ENCODE data around the gene PVALB. TPM values are rescaled to one million over a fixed set of nuclear protein-coding genes. Genes with fewer than 3 reads are reported as not detected.

The PVALB gene
- total RNA-seq = not detected

- H3K27ac Mint-ChIP-seq = no peak within 1 kb of the TSS
- peak; percentile 16 to 60 for ATAC-seq
These were observed at the start of gene PVALB for GRCh38 chr22:36816636-36817524. Gene PVALB (minus strand): TSS chr22:36817035. CDS start chr22:36817005, 30 bp downstream.

DNA sequence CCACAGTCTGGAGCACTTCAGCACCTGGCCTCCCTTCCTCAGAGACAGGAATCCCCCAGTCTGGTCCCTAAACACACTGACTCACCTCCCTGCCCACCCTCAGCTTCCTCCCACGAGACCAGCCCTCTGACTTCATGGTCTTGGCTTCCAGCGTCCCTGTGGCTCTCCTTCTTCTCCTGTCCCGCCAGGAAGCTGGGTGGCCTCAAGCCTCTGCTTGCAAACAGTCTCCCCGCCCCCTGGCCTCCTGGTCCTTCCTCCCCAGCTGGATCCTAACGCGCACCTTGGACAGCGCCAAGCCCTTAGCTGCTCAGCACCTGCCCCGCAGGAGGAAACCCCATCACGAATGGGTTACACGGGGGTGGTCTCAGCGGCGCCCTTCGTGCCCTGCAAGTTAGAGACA, 48.5 kb upstream of the PVALB start:
- no peaks in the 10 kb centered on the region for H3K36me3 Mint-ChIP-seq
- peaks cover 0 to 5% of the 10 kb centered on the region in 2 donors for H3K9me3 Mint-ChIP-seq
- DNase-seq (ENCODE audit: low spot score in 2 of 2) = no peak
- peak overlapping the region; percentile 51 to 70 for H3K27ac Mint-ChIP-seq
- no peak for ATAC-seq

More at GRCh38 chr22:36816636-36817524, at the start of gene PVALB:
- Mint-ChIP-seq H3K9me3 (no peaks in the 10 kb centered on the region), H3K36me3 (peaks cover 0 to 6% of the 10 kb centered on the region in 2 donors)
- DNase-seq (ENCODE audit: low spot score in 2 of 2) = no peak

DNA sequence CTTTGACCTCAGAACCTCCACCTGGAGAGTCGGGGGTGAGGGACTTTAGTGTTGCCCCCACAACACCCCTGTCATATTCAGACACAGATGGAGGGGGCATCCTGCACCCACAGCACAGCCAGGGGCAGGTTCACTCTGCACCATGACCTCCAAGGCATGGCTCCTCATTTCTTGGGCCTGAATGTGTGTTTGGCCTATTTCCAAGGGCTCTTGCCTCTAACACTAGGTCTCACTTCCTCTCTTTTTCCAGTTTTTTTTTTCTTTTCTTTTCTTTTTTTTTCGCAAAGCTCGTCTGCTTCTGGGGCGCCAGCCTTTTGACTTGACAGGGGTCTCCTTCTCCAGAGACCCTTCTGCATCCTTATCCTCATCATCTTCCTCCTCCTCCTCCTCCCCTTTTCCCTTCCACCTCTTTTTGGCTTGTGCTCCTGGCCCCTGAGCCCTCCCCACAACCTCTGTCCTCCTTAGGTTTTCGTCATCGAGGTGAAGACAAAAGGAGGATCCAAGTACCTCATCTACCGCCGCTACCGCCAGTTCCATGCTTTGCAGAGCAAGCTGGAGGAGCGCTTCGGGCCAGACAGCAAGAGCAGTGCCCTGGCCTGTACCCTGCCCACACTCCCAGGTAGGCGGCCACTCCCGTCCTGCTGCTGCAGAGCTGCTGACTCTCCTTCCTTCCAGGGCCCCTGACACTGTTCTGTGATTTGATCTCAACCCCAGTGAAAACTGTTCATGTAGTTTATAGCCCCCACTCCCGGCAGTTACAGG, 47.8 kb upstream of the PVALB start:
- Mint-ChIP-seq H3K27ac (peak overlapping the region in 1 of 2 donors; percentile 70), H3K9me3 (peaks cover 0 to 5% of the 10 kb centered on the region in 2 donors), H3K36me3 (no peaks in the 10 kb centered on the region)
- ATAC-seq (no peak), DNase-seq (ENCODE audit: low spot score in 2 of 2) (no peak)

DNA sequence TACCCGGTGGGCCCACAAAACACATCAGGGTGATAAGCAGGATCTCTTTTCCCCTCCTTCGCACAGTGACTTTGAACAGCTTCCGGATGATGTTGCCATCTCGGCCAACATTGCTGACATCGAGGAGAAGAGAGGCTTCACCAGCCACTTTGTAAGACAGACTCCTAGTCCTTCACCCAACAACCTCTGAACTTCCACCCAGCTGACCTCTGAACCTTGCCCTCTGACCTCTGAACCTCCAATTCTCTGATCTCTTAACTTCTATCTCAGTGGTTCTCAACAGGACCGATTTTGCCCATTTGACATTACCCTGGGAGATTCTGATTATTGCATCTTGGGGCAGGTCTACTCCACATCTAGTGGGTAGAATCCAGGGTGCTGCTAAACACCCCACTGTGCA, 47.1 kb upstream of the PVALB start:
- DNase-seq (ENCODE audit: low spot score in 2 of 2) (no peak), ATAC-seq (no peak)
- Mint-ChIP-seq H3K9me3 (peaks cover 0 to 5% of the 10 kb centered on the region in 2 donors), H3K36me3 (no peaks in the 10 kb centered on the region), H3K27ac (no peak overlapping the region)

- Mint-ChIP-seq H3K36me3 (no peaks in the 10 kb centered on the region), H3K27ac (no peak overlapping the region), H3K9me3 (peaks cover 0 to 5% of the 10 kb centered on the region in 2 donors)
- ATAC-seq = no peak
- DNase-seq (ENCODE audit: low spot score in 2 of 2) = no peak
These were observed 46.4 kb upstream of the PVALB start for GRCh38 chr22:36863281-36863680.

DNA sequence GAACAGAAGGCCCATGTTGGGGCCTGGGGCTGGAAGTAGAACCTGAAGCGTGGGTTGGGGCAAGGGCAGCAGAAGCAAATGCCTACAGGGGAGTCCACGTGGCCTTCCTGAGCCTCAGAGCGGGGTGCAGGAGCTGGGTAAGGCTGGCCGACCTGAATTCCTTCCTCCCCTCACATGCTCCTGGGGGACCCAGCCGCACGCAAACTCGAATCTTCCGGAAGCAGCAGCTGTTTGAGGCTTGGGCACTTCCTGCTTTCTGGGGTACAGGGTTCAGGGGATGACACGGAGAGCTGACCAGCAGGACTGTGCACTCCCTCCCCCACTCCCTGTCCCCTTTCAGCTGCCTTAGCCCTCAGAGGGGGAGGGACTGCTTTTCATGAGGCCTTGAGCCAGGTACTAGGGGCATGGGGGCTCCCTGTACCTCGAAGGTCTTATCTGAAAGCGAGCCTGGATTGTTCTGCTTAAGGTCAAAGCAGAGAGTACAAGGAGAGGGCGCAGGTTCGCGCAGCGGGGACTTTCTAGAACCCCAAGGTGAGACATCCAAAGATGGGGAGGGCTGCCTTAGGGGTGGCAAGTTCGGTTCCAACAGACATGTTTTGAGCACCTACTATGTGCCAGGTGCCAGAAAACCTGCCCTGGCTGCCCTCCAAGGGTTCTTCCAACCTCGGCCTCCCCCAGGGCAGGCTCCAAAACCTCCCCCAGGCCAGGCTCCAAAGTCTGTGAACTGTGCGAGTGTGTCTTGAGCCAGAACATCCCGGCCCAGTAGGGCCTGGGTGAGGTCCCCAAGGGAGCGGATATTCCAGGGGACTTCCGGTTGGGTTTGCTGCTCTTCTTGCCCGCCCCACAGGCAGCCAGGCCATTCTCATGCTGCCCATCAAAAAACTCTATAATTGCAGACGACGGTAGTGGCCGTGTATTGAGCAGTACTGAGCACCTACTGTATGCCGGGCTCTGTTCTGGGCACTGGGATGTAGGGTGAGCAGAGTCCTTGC, 45.7 kb upstream of the PVALB start:
- Mint-ChIP-seq H3K27ac (peak overlapping the region; percentile 51 to 80), H3K9me3 (peaks cover 0 to 5% of the 10 kb centered on the region in 2 donors), H3K36me3 (no peaks in the 10 kb centered on the region)
- ATAC-seq (no peak), DNase-seq (ENCODE audit: low spot score in 2 of 2) (no peak)

DNA sequence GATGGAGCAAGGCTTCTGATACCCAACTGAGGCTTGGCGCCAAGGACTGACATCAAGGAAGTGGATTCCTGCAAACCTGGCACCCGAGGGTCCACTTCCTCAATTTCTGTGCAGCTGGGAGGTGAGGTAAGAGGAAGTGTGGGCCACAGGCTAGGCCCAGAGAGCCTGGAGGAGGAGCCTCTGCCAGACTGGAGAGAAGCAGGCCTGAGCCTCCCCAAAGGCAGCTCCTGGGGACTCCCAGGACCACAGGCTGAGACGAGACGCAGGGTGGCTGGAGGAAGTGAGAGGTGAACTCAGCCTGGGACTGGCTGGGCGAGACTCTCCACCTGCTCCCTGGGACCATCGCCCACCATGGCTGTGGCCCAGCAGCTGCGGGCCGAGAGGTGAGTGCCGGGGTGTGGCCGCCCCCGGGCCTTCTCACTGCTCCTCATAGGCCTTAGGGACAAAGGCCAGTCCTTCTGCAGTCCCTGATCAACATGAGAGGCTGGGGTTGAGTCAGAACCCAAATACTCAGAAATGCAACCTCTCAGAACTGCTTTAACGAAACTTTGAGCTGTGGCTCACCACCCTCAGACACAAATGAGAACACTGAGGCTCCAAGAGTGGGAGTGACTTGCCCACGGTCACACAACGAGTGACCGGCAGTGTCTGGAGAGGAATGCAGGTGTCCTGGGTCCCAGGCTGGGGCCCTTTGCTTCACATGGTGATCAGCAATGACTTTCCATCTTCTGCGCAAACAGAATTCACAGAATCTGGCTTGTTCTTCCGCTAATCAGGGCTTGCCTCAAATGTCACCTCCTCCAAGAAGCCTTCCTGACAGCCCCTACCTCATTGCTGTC, 44.2 kb upstream of the PVALB start, which contains the start of gene NCF4:
NCF4 (plus strand) TSS at position 186 of the 839 bp plus-strand sequence; CDS start at position 352, 166 bp downstream.
- peak within 1 kb of the TSS; percentile 80 to 92 for H3K27ac Mint-ChIP-seq
- peaks cover 0 to 5% of the 10 kb centered on the region in 2 donors for H3K9me3 Mint-ChIP-seq
- H3K36me3 Mint-ChIP-seq = no peaks in the 10 kb centered on the region
- ATAC-seq (peak; percentile 86), DNase-seq (ENCODE audit: low spot score in 2 of 2) (peak; percentile 46 to 76)

DNA sequence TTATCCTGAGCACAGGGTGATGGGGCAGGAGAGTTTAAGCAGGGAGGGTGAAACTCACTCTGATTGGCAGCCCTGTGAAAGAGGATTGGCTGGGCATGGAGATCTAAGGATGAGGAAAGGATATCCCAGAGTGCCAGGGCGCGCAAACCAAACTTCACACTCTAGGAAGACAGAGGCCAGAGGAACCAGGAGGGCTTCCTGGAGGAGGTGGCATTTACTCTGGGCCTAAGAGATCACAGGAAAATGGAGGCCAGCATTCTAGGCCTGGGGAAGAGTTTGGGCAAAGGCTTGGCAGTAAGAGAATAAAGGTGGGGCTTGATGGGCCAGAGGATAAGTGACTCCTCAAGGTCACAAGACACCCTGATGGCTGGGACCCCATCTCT, 43.6 kb upstream of the PVALB start:
- Mint-ChIP-seq H3K36me3 (no peaks in the 10 kb centered on the region), H3K9me3 (peaks cover 0 to 5% of the 10 kb centered on the region in 2 donors), H3K27ac (peak overlapping the region; percentile 80 to 92)
- no peak for ATAC-seq
- no peak for DNase-seq (ENCODE audit: low spot score in 2 of 2)

DNA sequence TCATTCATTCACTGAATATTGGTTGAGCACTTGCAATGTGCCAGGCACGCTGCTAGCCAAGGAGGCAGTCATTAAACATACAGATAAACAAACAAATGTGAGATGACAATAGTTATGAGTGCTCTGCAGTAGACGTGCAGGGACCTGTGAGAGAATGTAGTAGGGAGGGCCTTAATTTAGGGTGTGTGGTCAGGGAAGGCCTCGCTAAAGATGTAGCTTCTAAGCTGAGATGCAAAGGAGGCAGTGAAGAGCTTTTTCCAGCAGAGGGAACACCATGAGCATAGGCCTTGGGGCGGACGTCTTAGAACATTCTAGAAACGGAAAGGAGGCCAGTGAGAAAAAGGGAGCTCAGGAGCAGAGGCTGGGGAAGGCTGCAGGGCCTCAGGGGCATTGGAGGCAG, 43.2 kb upstream of the PVALB start:
- no peaks in the 10 kb centered on the region for H3K36me3 Mint-ChIP-seq
- no peak for ATAC-seq
- DNase-seq (ENCODE audit: low spot score in 2 of 2) = no peak
- H3K9me3 Mint-ChIP-seq = peaks cover 0 to 5% of the 10 kb centered on the region in 2 donors
- peak overlapping the region; percentile 72 to 80 for H3K27ac Mint-ChIP-seq

DNA sequence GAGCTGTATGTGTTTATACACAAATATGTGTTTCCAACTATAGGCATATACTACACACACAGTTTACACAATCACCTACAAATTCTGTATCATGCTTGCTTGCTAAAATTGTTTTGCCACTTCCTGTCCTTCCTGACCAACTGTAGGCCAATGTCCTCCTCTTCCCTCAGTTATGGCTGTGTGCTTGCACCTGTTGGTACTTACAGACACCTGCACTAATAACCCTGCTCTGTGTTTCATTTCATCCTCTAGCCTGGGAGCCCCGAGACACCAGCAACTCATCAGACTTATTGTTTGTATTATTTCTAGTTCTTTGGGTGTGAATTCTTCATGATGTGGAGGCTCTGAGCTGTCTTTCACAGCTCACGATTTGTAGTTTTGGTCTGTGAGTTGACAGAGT, 42.1 kb upstream of the PVALB start:
- DNase-seq (ENCODE audit: low spot score in 2 of 2) (no peak), ATAC-seq (no peak)
- Mint-ChIP-seq H3K9me3 (peaks cover 0 to 2% of the 10 kb centered on the region in 2 donors), H3K36me3 (no peaks in the 10 kb centered on the region), H3K27ac (no peak overlapping the region)

- DNase-seq (ENCODE audit: low spot score in 2 of 2) = no peak
- H3K36me3 Mint-ChIP-seq = peaks cover 2 to 5% of the 10 kb centered on the region in 2 donors
- no peak for ATAC-seq
- H3K9me3 Mint-ChIP-seq = peaks cover 0 to under 1% of the 10 kb centered on the region in 2 donors
- H3K27ac Mint-ChIP-seq = no peak overlapping the region
These were observed 41.3 kb upstream of the PVALB start for GRCh38 chr22:36858156-36858555.

DNA sequence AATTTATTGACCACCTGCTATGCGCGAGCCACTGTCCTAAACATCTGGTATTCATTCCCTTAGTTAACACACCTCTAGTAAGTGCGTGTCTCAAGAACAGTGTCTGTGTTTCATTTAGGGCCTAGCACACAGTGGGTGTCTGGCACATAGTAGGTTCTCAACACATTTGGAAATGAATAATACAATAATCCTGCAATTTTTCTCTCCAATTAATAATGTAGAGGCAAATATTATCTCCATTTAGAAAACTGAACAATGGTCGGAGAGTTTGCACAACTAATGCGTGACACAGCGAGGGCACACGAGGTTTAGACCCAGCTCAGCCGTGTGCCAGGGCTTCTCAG, 39.9 kb upstream of the PVALB start:
- H3K27ac Mint-ChIP-seq = no peak overlapping the region
- H3K36me3 Mint-ChIP-seq = peaks cover 9 to 14% of the 10 kb centered on the region in 2 donors
- ATAC-seq = no peak
- peaks cover 4 to 8% of the 10 kb centered on the region in 2 donors for H3K9me3 Mint-ChIP-seq
- DNase-seq (ENCODE audit: low spot score in 2 of 2) = no peak

GRCh38 chr22:36856121-36856791, 39.4 kb upstream of the PVALB start:
- DNase-seq (ENCODE audit: low spot score in 2 of 2) (peak; percentile 91 to 100), ATAC-seq (peak; percentile 44 to 66)
- no peak overlapping the region for H3K27ac Mint-ChIP-seq
- H3K9me3 Mint-ChIP-seq = peaks cover 4 to 8% of the 10 kb centered on the region in 2 donors
- H3K36me3 Mint-ChIP-seq = peaks cover 9 to 14% of the 10 kb centered on the region in 2 donors

GRCh38 chr22:36855478-36855877, 38.6 kb upstream of the PVALB start:
- no peak for DNase-seq (ENCODE audit: low spot score in 2 of 2)
- ATAC-seq = no peak
- Mint-ChIP-seq H3K27ac (no peak overlapping the region), H3K9me3 (peaks cover 4 to 8% of the 10 kb centered on the region in 2 donors), H3K36me3 (peaks cover 9 to 14% of the 10 kb centered on the region in 2 donors)

Measured in activated naive CD4-positive, alpha-beta T cell treated with anti-CD3 and anti-CD28 coated beads, Interleukin-2, amount 50 U/mL, for 72 hours (primary cell).